ENCODE measurements around the gene RPAP3.
A peak's percentile ranks its signal among the peaks of the same experiment; 100 is the strongest.

The RPAP3 gene

GRCh38 chr12:47742253-47742825 lies 36.5 kb upstream of the RPAP3 start:
- H3K9me3 ChIP-seq = no peaks in the 10 kb centered on the region

GRCh38 chr12:47741340-47741703 lies 35.5 kb upstream of the RPAP3 start:
- no peak for TF ChIP-seq CTCF (IDR thresholded peaks at IDR 0.05)
- Histone ChIP-seq H3K27ac (no peak overlapping the region), H3K4me1 (ENCODE audit: control insufficient read depth in 1 of 2, insufficient read depth in 1 of 2, low read depth in 1 of 2, low read length in 1 of 2) (no peaks in the 10 kb centered on the region), H3K9me3 (no peaks in the 10 kb centered on the region), H3K4me3 (ENCODE audit: low read depth in 1 of 2, low read length in 1 of 2) (no peak overlapping the region), H3K27me3 (no peaks in the 10 kb centered on the region), H3K36me3 (no peaks in the 10 kb centered on the region)

More at GRCh38 chr12:47742253-47742825, 36.5 kb upstream of the RPAP3 start:
- peak; percentile 96 for TF ChIP-seq CTCF (IDR thresholded peaks at IDR 0.05)
- H3K4me1 ChIP-seq (ENCODE audit: control insufficient read depth in 1 of 2, insufficient read depth in 1 of 2, low read depth in 1 of 2, low read length in 1 of 2) = no peaks in the 10 kb centered on the region
- H3K27me3 ChIP-seq = no peaks in the 10 kb centered on the region
- no peak overlapping the region for H3K4me3 ChIP-seq (ENCODE audit: low read depth in 1 of 2, low read length in 1 of 2)
- H3K36me3 ChIP-seq = no peaks in the 10 kb centered on the region
- no peak overlapping the region for H3K27ac ChIP-seq

GRCh38 chr12:47740606-47741339 lies 34.9 kb upstream of the RPAP3 start:
- no peak for TF ChIP-seq CTCF (IDR thresholded peaks at IDR 0.05)
- Histone ChIP-seq H3K27ac (no peak overlapping the region), H3K4me3 (ENCODE audit: low read depth in 1 of 2, low read length in 1 of 2) (no peak overlapping the region), H3K27me3 (no peaks in the 10 kb centered on the region), H3K9me3 (no peaks in the 10 kb centered on the region), H3K4me1 (ENCODE audit: control insufficient read depth in 1 of 2, insufficient read depth in 1 of 2, low read depth in 1 of 2, low read length in 1 of 2) (no peaks in the 10 kb centered on the region), H3K36me3 (no peaks in the 10 kb centered on the region)

- Histone ChIP-seq H3K4me1 (ENCODE audit: control insufficient read depth in 1 of 2, insufficient read depth in 1 of 2, low read depth in 1 of 2, low read length in 1 of 2) (no peaks in the 10 kb centered on the region), H3K27ac (no peak overlapping the region), H3K9me3 (no peaks in the 10 kb centered on the region), H3K36me3 (no peaks in the 10 kb centered on the region), H3K27me3 (no peaks in the 10 kb centered on the region), H3K4me3 (ENCODE audit: low read depth in 1 of 2, low read length in 1 of 2) (no peak overlapping the region)
- no peak for TF ChIP-seq CTCF (IDR thresholded peaks at IDR 0.05)
Measured at GRCh38 chr12:47739979-47740378, 34.1 kb upstream of the RPAP3 start.

GRCh38 chr12:47739297-47739696 lies 33.5 kb upstream of the RPAP3 start:
- no peaks in the 10 kb centered on the region for H3K9me3 ChIP-seq
- H3K27ac ChIP-seq = no peak overlapping the region
- H3K4me1 ChIP-seq (ENCODE audit: control insufficient read depth in 1 of 2, insufficient read depth in 1 of 2, low read depth in 1 of 2, low read length in 1 of 2) = no peaks in the 10 kb centered on the region

More at GRCh38 chr12:47739297-47739696, 33.5 kb upstream of the RPAP3 start:
- H3K36me3 ChIP-seq = no peaks in the 10 kb centered on the region
- H3K4me3 ChIP-seq (ENCODE audit: low read depth in 1 of 2, low read length in 1 of 2) = no peak overlapping the region
- no peak for TF ChIP-seq CTCF (IDR thresholded peaks at IDR 0.05)
- no peaks in the 10 kb centered on the region for H3K27me3 ChIP-seq

Measured in neutrophil (primary cell).